HL-60 (cell line): ENCODE measurements around the gene GCNA.

Experiments used
- CTCF ChIP-seq: IDR thresholded peaks from one replicate; pipeline ENCODE4 v1.5.1; 2011; ENCODE audit warnings: low read length, control low read depth, inconsistent platforms; ENCODE audit not compliant: insufficient read depth
- GABPA ChIP-seq: IDR thresholded peaks from 2 replicates; pipeline ENCODE4 v1.6.1; 2012; ENCODE audit warnings: low read depth
- POLR2AphosphoS5 ChIP-seq: IDR thresholded peaks from 2 replicates; pipeline ENCODE4 v1.6.1; 2012; ENCODE audit warnings: low read depth
- REST ChIP-seq: IDR thresholded peaks from 2 replicates; pipeline ENCODE4 v1.6.1; 2012; ENCODE audit warnings: low read depth; ENCODE audit not compliant: insufficient replicate concordance

GRCh38 chrX:71604796-71605568 is 26.7 kb downstream of the GCNA start:
- TF ChIP-seq POLR2AphosphoS5 (no peak), CTCF (no peak), REST (no peak), GABPA (no peak)
